ENCODE measurements around the gene MRM3.
"Not testable (repeated sequence)": the region's sequence is repeated elsewhere in the genome, so short reads cannot be mapped to it uniquely, and the experiment has no call there.

The MRM3 gene

GRCh38 chr17:778096-778495 is 4.1 kb upstream of the MRM3 start:
- Histone ChIP-seq H2AFZ (ENCODE audit: low read depth, low read length, severe bottlenecking) (no peak overlapping the region), H3K27me3 (ENCODE audit: low read length) (no peaks in the 10 kb centered on the region), H3K4me3 (ENCODE audit: insufficient read depth, low read length, poor library complexity, severe bottlenecking) (no peak overlapping the region), H4K20me1 (ENCODE audit: low read depth, low read length) (no peaks in the 10 kb centered on the region), H3K9ac (ENCODE audit: low read length) (no peak overlapping the region), H3K9me3 (ENCODE audit: insufficient read depth, low read length) (no peaks in the 10 kb centered on the region), H3K79me2 (ENCODE audit: insufficient read depth, low read length) (peaks cover 38% of the 10 kb centered on the region), H3K36me3 (ENCODE audit: low read length) (0 out of 2 replicates have a peak, but pooled peaks cover 7% of the 10 kb centered on the region), H3K4me2 (ENCODE audit: low read depth, low read length, poor library complexity, severe bottlenecking) (no peak overlapping the region), H3K27ac (ENCODE audit: low read depth, low read length) (no peak overlapping the region), H3F3A (ENCODE audit: insufficient read depth) (no peaks in the 10 kb centered on the region), H3K9me2 (replicated peaks; ENCODE audit: insufficient read depth, low read length) (no peaks in the 10 kb centered on the region)
- no peak for TF ChIP-seq CTCF (IDR thresholded peaks at IDR 0.05; ENCODE audit: insufficient read depth, low read length, poor library complexity, severe bottlenecking)
- no peak for TF ChIP-seq EZH2phosphoT487 (conservative IDR thresholded peaks at IDR 0.05; ENCODE audit: low read length)

DNA sequence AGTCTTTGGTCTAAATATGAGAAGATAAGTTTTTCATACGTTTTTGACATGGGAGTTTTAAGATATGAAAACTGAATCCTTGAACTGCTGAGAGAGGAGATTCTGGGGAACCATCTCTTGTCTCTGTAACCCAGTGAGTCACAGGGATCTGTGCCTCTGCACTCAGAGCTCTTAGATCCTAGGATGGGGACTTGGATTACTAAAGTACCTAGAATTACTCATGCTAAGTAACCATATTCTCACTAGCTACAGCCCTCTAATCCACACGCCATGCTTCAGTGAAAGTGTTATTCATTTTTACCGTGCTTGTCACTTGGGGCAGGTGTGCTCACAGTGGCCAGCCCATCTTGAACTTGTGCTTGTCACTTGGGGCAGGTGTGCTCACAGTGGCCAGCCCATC is 2.0 kb downstream of the MRM3 start:
- no peak overlapping the region for H3K27ac ChIP-seq (ENCODE audit: low read depth, low read length)
- no peaks in the 10 kb centered on the region for H3F3A ChIP-seq (ENCODE audit: insufficient read depth)
- no peaks in the 10 kb centered on the region for H3K9me2 ChIP-seq (replicated peaks; ENCODE audit: insufficient read depth, low read length)
- TF ChIP-seq CTCF (IDR thresholded peaks at IDR 0.05; ENCODE audit: insufficient read depth, low read length, poor library complexity, severe bottlenecking): no peak
- no peak for TF ChIP-seq EZH2phosphoT487 (conservative IDR thresholded peaks at IDR 0.05; ENCODE audit: low read length)
- H3K4me3 ChIP-seq (ENCODE audit: insufficient read depth, low read length, poor library complexity, severe bottlenecking): no peak overlapping the region
- no peaks in the 10 kb centered on the region for H3K27me3 ChIP-seq (ENCODE audit: low read length)
- H3K4me2 ChIP-seq (ENCODE audit: low read depth, low read length, poor library complexity, severe bottlenecking): peak overlapping the region; percentile 75
- H2AFZ ChIP-seq (ENCODE audit: low read depth, low read length, severe bottlenecking): no peak overlapping the region
- H3K9ac ChIP-seq (ENCODE audit: low read length): no peak overlapping the region
- no peaks in the 10 kb centered on the region for H3K36me3 ChIP-seq (ENCODE audit: low read length)
- peaks cover 62% of the 10 kb centered on the region for H3K79me2 ChIP-seq (ENCODE audit: insufficient read depth, low read length)
- no peaks in the 10 kb centered on the region for H3K9me3 ChIP-seq (ENCODE audit: insufficient read depth, low read length)
- H4K20me1 ChIP-seq (ENCODE audit: low read depth, low read length): no peaks in the 10 kb centered on the region

- H3K9me2 ChIP-seq (replicated peaks; ENCODE audit: insufficient read depth, low read length); H3K9ac ChIP-seq (ENCODE audit: low read length); H3K4me2 ChIP-seq (ENCODE audit: low read depth, low read length, poor library complexity, severe bottlenecking); H3K4me3 ChIP-seq (ENCODE audit: insufficient read depth, low read length, poor library complexity, severe bottlenecking); H4K20me1 ChIP-seq (ENCODE audit: low read depth, low read length); H3F3A ChIP-seq (ENCODE audit: insufficient read depth); H3K9me3 ChIP-seq (ENCODE audit: insufficient read depth, low read length); H3K27me3 ChIP-seq (ENCODE audit: low read length); H3K27ac ChIP-seq (ENCODE audit: low read depth, low read length); H3K36me3 ChIP-seq (ENCODE audit: low read length); H2AFZ ChIP-seq (ENCODE audit: low read depth, low read length, severe bottlenecking): not testable (repeated sequence)
- peaks cover 45% of the 10 kb centered on the region for H3K79me2 ChIP-seq (ENCODE audit: insufficient read depth, low read length)
Measured at GRCh38 chr17:785901-786300, 3.7 kb downstream of the MRM3 start.

DNA sequence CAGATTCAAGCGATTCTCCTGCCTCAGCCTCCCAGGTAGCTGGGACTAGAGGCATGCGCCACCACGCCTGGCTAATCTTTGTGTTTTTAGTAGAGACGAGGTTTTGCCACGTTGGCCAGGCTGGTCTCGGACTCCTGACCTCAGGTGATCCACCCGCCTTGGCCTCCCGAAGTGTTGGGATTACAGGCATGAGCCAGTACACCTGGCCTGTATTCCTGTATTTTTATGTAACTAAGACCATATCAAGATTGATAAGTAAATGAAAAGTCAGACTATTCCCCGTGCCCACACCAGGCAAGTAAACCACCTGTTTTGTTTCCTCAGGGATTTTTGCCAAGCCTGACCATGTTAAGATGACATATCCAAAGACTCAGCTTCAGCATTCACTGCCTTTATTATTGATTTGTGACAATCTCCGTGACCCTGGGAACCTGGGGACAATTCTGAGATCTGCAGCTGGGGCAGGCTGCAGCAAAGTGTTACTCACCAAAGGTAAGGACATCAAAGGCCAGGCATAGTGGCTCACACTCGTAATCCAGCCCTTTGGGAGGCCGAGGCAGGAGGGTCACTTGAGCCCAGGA is 5.6 kb downstream of the MRM3 start:
- no peaks in the 10 kb centered on the region for H3K27me3 ChIP-seq (ENCODE audit: low read length)
- H3K9me2 ChIP-seq (replicated peaks; ENCODE audit: insufficient read depth, low read length): no peaks in the 10 kb centered on the region
- H3K27ac ChIP-seq (ENCODE audit: low read depth, low read length): no peak overlapping the region
- peaks cover 27% of the 10 kb centered on the region for H3K79me2 ChIP-seq (ENCODE audit: insufficient read depth, low read length)
- no peaks in the 10 kb centered on the region for H4K20me1 ChIP-seq (ENCODE audit: low read depth, low read length)
- no peaks in the 10 kb centered on the region for H3F3A ChIP-seq (ENCODE audit: insufficient read depth)
- no peak overlapping the region for H3K4me2 ChIP-seq (ENCODE audit: low read depth, low read length, poor library complexity, severe bottlenecking)
- no peaks in the 10 kb centered on the region for H3K9me3 ChIP-seq (ENCODE audit: insufficient read depth, low read length)
- TF ChIP-seq CTCF (IDR thresholded peaks at IDR 0.05; ENCODE audit: insufficient read depth, low read length, poor library complexity, severe bottlenecking) (no peak), EZH2phosphoT487 (conservative IDR thresholded peaks at IDR 0.05; ENCODE audit: low read length) (no peak)
- H3K9ac ChIP-seq (ENCODE audit: low read length): no peak overlapping the region
- H2AFZ ChIP-seq (ENCODE audit: low read depth, low read length, severe bottlenecking): no peak overlapping the region
- H3K36me3 ChIP-seq (ENCODE audit: low read length): no peaks in the 10 kb centered on the region
- H3K4me3 ChIP-seq (ENCODE audit: insufficient read depth, low read length, poor library complexity, severe bottlenecking): no peak overlapping the region

All from SU-DHL-6 (cell line).